Osteocyte (in vitro differentiated cells): ENCODE measurements around the gene BMP5. TPM values are rescaled to one million over a fixed set of nuclear protein-coding genes. Genes with fewer than 3 reads are reported as not detected.

Source experiments
- DNase-seq: peaks from one replicate; pipeline ENCODE4 v3.0.0; 2021; ENCODE audit warnings: mixed read lengths; ENCODE audit not compliant: unreplicated experiment; ENCODE audit errors: extremely low spot score
- H3K27ac Mint-ChIP-seq: one replicate; pipeline ENCODE4 v1.8.0; 2021; ENCODE audit warnings: mild to moderate bottlenecking, mixed read lengths; ENCODE audit not compliant: unreplicated experiment
- H3K27me3 Mint-ChIP-seq: one replicate; pipeline ENCODE4 v1.8.0; 2021; ENCODE audit warnings: mixed read lengths; ENCODE audit not compliant: unreplicated experiment
- H3K36me3 Mint-ChIP-seq: one replicate; pipeline ENCODE4 v1.8.0; 2021; ENCODE audit warnings: mixed read lengths; ENCODE audit not compliant: unreplicated experiment
- H3K4me1 Mint-ChIP-seq: one replicate; pipeline ENCODE4 v1.8.0; 2021; ENCODE audit warnings: mixed read lengths; ENCODE audit not compliant: unreplicated experiment
- H3K4me3 Mint-ChIP-seq: one replicate; pipeline ENCODE4 v1.8.0; 2021; ENCODE audit warnings: mild to moderate bottlenecking, moderate library complexity, mixed read lengths; ENCODE audit not compliant: unreplicated experiment
- H3K9me3 Mint-ChIP-seq: one replicate; pipeline ENCODE4 v1.8.0; 2021; ENCODE audit warnings: mixed read lengths; ENCODE audit not compliant: unreplicated experiment
- CTCF ChIP-seq: fragments of 200-600 bp; sonication (generic); IDR thresholded peaks from 2 replicates; pipeline ENCODE4 v1.5.0; 2021; ENCODE audit warnings: antibody characterized with exemption, mild to moderate bottlenecking, moderate library complexity
- total RNA-seq: library from RNA; stranded (reverse); gene quantifications from 2 replicates; pipeline ENCODE4 v1.2.1, GENCODE V29; 2021

BMP5 gene
- total RNA-seq, 1 donor from 2014 or later: not detected

GRCh38 chr6:55835220-55835619 lies 40.2 kb downstream of the BMP5 start:
- no peaks in the 10 kb centered on the region for H3K9me3 Mint-ChIP-seq
- no peak for DNase-seq
- peaks cover 11% of the 10 kb centered on the region for H3K27me3 Mint-ChIP-seq
- H3K36me3 Mint-ChIP-seq: peaks cover 1% of the 10 kb centered on the region
- peaks cover 13% of the 10 kb centered on the region for H3K4me1 Mint-ChIP-seq
- no peak for TF ChIP-seq CTCF
- H3K27ac Mint-ChIP-seq: no peak overlapping the region
- no peak overlapping the region for H3K4me3 Mint-ChIP-seq

- DNase-seq: no peak
- Mint-ChIP-seq H3K27me3 (peaks cover 11% of the 10 kb centered on the region), H3K27ac (no peak overlapping the region), H3K9me3 (no peaks in the 10 kb centered on the region), H3K4me1 (peaks cover 13% of the 10 kb centered on the region), H3K36me3 (peaks cover 1% of the 10 kb centered on the region), H3K4me3 (no peak overlapping the region)
- no peak for TF ChIP-seq CTCF
These were observed 42.1 kb downstream of the BMP5 start for GRCh38 chr6:55833284-55833683.

- Mint-ChIP-seq H3K36me3 (peaks cover 1% of the 10 kb centered on the region), H3K4me3 (no peak overlapping the region), H3K27ac (no peak overlapping the region), H3K4me1 (no peaks in the 10 kb centered on the region), H3K9me3 (no peaks in the 10 kb centered on the region), H3K27me3 (peaks cover 9% of the 10 kb centered on the region)
- DNase-seq: no peak
- TF ChIP-seq CTCF: no peak
These were observed 47.4 kb downstream of the BMP5 start for GRCh38 chr6:55827818-55828522.

GRCh38 chr6:55826941-55827340 lies 48.4 kb downstream of the BMP5 start:
- H3K27ac Mint-ChIP-seq: no peak overlapping the region
- H3K36me3 Mint-ChIP-seq: peaks cover 1% of the 10 kb centered on the region
- no peaks in the 10 kb centered on the region for H3K4me1 Mint-ChIP-seq
- no peak overlapping the region for H3K4me3 Mint-ChIP-seq
- DNase-seq: no peak
- H3K9me3 Mint-ChIP-seq: no peaks in the 10 kb centered on the region
- peaks cover 2% of the 10 kb centered on the region for H3K27me3 Mint-ChIP-seq
- TF ChIP-seq CTCF: no peak

GRCh38 chr6:55825402-55826051 lies 49.9 kb downstream of the BMP5 start:
- no peak overlapping the region for H3K27ac Mint-ChIP-seq
- no peaks in the 10 kb centered on the region for H3K4me1 Mint-ChIP-seq
- H3K9me3 Mint-ChIP-seq: no peaks in the 10 kb centered on the region
- H3K4me3 Mint-ChIP-seq: no peak overlapping the region
- TF ChIP-seq CTCF: no peak
- no peak for DNase-seq
- no peaks in the 10 kb centered on the region for H3K36me3 Mint-ChIP-seq
- H3K27me3 Mint-ChIP-seq: no peaks in the 10 kb centered on the region
